MCF 10A (cell line): ENCODE results near the gene METRNL. TPM values are rescaled to one million over a fixed set of nuclear protein-coding genes. Genes with fewer than 3 reads are reported as not detected.
"Not testable (repeated sequence)": the region's sequence is repeated elsewhere in the genome, so short reads cannot be mapped to it uniquely, and the experiment has no call there.

Experiments
- BruUV-seq: library from RNA; stranded (reverse); fragments of 400-500 nt; replicated peaks from 2 replicates; lab custom pipeline; 2021; lab: Mats Ljungman, UMichigan
- CTCF ChIA-PET: fragments of 300-600 bp; sonication (Branson Sonifier 250); formaldehyde crosslinking; extraction: SDS; loops from one replicate; lab custom pipeline; 2021; ENCODE audit warnings: antibody characterized with exemption, inconsistent platforms; lab: Yijun Ruan, JAX
- POLR2A ChIA-PET: fragments of 300-600, 350-650 bp; sonication (Branson Sonifier 250); formaldehyde crosslinking; extraction: SDS; loops from one replicate; lab custom pipeline; 2020; ENCODE audit warnings: antibody characterized with exemption, inconsistent platforms; lab: Yijun Ruan, JAX
- DNase-seq: peaks from one replicate; pipeline ENCODE4 v3.0.0-alpha.2; 2018; ENCODE audit not compliant: unreplicated experiment
- H3K27ac Mint-ChIP-seq: one replicate; pipeline ENCODE4 v1.8.0; 2022; ENCODE audit warnings: mild to moderate bottlenecking, low read depth, mixed read lengths; ENCODE audit not compliant: unreplicated experiment
- H3K27me3 Mint-ChIP-seq: one replicate; pipeline ENCODE4 v1.8.0; 2022; ENCODE audit warnings: mixed read lengths; ENCODE audit not compliant: insufficient read depth, unreplicated experiment
- H3K36me3 Mint-ChIP-seq: one replicate; pipeline ENCODE4 v1.8.0; 2022; ENCODE audit warnings: mild to moderate bottlenecking, moderate library complexity, mixed read lengths; ENCODE audit not compliant: insufficient read depth, unreplicated experiment
- H3K4me1 Mint-ChIP-seq: one replicate; pipeline ENCODE4 v1.8.0; 2022; ENCODE audit warnings: mixed read lengths; ENCODE audit not compliant: insufficient read depth, unreplicated experiment
- H3K4me3 Mint-ChIP-seq: one replicate; pipeline ENCODE4 v1.8.0; 2022; ENCODE audit warnings: mild to moderate bottlenecking, moderate library complexity, mixed read lengths; ENCODE audit not compliant: unreplicated experiment
- H3K9me3 Mint-ChIP-seq: one replicate; pipeline ENCODE4 v1.8.0; 2022; ENCODE audit warnings: mixed read lengths; ENCODE audit not compliant: unreplicated experiment
- CTCF ChIP-seq: fragments of 200-600 bp; IDR thresholded peaks from one replicate; pipeline ENCODE4 v1.8.0; 2022; ENCODE audit warnings: antibody characterized with exemption, mild to moderate bottlenecking; ENCODE audit not compliant: unreplicated experiment
- intact Hi-C: fragments of 100-400 bp; cut with micrococcal nuclease; formaldehyde crosslinking; loops from 2 replicates; pipeline ENCODE4 v1.14.1; 2022
- total RNA-seq: library from RNA; stranded (reverse); gene quantifications from 2 replicates; pipeline ENCODE4 v1.2.3, GENCODE V29; 2022

Gene METRNL
- total RNA-seq, 1 experiment from 2014 or later = 14.5 TPM

GRCh38 chr17:83047182-83047478, 32.3 kb upstream of the METRNL start:
- TF ChIP-seq CTCF = no peak
- Mint-ChIP-seq H3K27me3 (no peaks in the 10 kb centered on the region), H3K9me3 (peaks cover 13% of the 10 kb centered on the region), H3K36me3 (peaks cover 26% of the 10 kb centered on the region), H3K4me1 (no peaks in the 10 kb centered on the region), H3K27ac (no peak overlapping the region), H3K4me3 (no peak overlapping the region)
- no TSS peak for BruUV-seq
- intact Hi-C loops = no loop called here
- no peak for DNase-seq
- ChIA-PET CTCF (no interaction called here), POLR2A (interaction anchor here (0.7 kb wide), 1 partner anchor 54 kb away, joined by 3 read pairs; no protein-coding TSS in a partner anchor)

DNA sequence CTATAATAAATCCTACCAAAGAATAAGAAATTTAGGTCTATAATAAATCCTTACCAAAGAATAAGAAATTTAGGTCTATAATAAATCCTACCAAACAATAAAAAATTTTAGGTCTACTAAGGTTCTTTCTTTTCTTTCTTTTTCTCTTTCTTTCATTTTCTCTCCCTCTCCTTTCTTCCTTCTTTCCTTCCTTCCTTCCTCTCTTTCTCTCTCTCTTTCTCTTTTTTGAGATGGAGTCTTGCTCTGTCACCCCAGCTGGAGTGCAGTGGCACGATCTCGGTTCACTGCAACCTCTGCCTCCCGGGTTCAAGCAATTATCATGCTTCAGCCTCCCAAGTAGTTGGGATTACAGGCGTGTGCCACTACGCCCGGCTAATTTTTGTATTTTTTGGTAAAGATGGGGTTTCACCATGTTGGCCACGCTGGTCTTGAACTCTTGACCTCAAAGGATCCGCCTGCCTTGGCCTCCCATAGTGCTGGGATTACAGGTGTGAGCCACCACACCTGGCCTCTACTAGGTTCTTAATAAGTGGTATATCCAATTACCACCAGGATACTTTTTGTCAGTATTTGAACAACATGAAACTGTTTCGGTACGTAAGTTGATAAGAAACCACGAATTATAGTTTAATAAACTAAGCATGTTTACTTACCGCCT, 31.5 kb upstream of the METRNL start:
- peaks cover 23% of the 10 kb centered on the region for H3K36me3 Mint-ChIP-seq
- H3K27me3 Mint-ChIP-seq, H3K9me3 Mint-ChIP-seq, DNase-seq, intact Hi-C loops, CTCF ChIA-PET, H3K4me1 Mint-ChIP-seq: not testable (repeated sequence)
- TSS peak; percentile 27 for BruUV-seq
- peak overlapping the region; percentile 64 for H3K27ac Mint-ChIP-seq
- peak overlapping the region; percentile 10 for H3K4me3 Mint-ChIP-seq
- POLR2A ChIA-PET = interaction anchor here (0.7 to 1.4 kb wide), 4 partner anchors 9 to 268 kb away, joined by 3 read pairs; no protein-coding TSS in a partner anchor

GRCh38 chr17:83050651-83051395, 28.6 kb upstream of the METRNL start:
- no TSS peak for BruUV-seq
- Mint-ChIP-seq H3K9me3 (peaks cover 7% of the 10 kb centered on the region), H3K27ac (no peak overlapping the region), H3K36me3 (peaks cover 11% of the 10 kb centered on the region), H3K4me1 (no peaks in the 10 kb centered on the region), H3K27me3 (no peaks in the 10 kb centered on the region), H3K4me3 (peak overlapping the region; percentile 73)
- DNase-seq = peak; percentile 17
- CTCF ChIA-PET = no interaction called here
- intact Hi-C loops = no loop called here
- POLR2A ChIA-PET = interaction anchor here (0.7 kb wide), 1 partner anchor 187 kb away, joined by 3 read pairs; no protein-coding TSS in a partner anchor
- no peak for TF ChIP-seq CTCF

DNA sequence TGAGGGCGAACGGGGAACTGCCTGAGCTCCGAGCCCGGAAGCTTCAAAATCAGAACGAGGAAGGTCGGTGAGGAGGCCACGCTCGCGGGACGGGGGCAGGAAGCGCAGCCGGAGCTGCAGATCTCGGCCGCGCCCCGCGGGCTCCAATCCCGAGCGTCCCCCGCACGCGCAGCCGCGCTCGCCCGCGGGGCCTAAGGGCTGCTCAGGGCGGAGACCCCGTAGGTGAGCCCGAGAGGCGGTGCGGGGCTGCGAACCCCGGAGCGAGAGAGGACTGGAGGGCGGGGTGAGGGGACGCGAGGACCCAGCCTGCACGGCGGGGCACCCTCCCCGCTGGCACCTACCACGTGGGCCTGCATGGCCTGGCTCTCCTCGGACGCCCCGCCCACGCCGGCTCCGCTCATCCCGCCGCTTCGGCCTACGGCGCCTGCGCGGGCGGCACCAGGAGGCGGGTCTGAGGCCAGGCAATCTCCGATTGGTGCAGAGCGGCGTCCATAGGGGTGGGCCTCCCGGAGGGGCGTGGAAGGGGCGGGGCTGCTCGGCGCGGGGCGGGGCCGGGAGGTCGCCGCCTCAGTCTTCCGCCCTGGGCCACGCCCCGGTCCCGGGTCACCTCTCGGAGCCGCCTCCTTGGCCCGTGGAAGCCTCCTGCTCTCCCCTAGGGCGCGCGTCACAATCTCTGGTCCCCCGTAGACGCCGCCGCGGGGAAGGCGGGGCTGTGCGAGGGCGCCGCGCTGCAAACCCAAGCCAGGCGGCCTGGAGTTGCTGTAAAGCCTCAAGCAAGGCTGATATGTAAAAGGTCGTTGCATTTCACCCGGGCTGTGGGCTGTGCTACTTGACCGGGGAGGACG, 27.8 kb upstream of the METRNL start:
- Mint-ChIP-seq H3K27me3 (no peaks in the 10 kb centered on the region), H3K27ac (no peak overlapping the region), H3K4me3 (peak overlapping the region; percentile 73), H3K36me3 (peaks cover 6% of the 10 kb centered on the region), H3K9me3 (peaks cover 4% of the 10 kb centered on the region), H3K4me1 (no peaks in the 10 kb centered on the region)
- CTCF ChIA-PET = no interaction called here
- no TSS peak for BruUV-seq
- intact Hi-C loops = no loop called here
- POLR2A ChIA-PET = interaction anchor here (0.7 kb wide), 1 partner anchor 188 kb away, joined by 3 read pairs; no protein-coding TSS in a partner anchor
- DNase-seq = peak; percentile 97
- TF ChIP-seq CTCF = no peak
